ENCODE results near the gene GPX4. TPM values are rescaled to one million over a fixed set of nuclear protein-coding genes. Genes with fewer than 3 reads are reported as not detected.

The GPX4 gene
- total and polyA plus RNA-seq, 2 donors (not counting 3 experiments of a cell fraction or from before 2014, with no cell fraction given): 469 to 1,136 TPM

- intact Hi-C loops (cut with micrococcal nuclease): no loop called here
Observed at GRCh38 chr19:1085053-1085658, 18.6 kb upstream of the GPX4 start.

More at GRCh38 chr19:1085053-1085658, 18.6 kb upstream of the GPX4 start:
- Histone ChIP-seq H3K4me3 (replicated peaks in 1 of 3; ENCODE audit: insufficient read depth in 1 of 3, low read depth in 1 of 3, low read length in 3 of 3) (no peak overlapping the region), H3K4me1 (ENCODE audit: control insufficient read depth, extremely low read depth, insufficient read depth, low read length) (no peaks in the 10 kb centered on the region), H3K36me3 (ENCODE audit: control insufficient read depth in 2 of 2, extremely low read depth in 1 of 2, insufficient read depth in 2 of 2, low read length in 2 of 2) (peaks cover 9 to 14% of the 10 kb centered on the region in 2 experiments), H3K9me3 (replicated peaks; ENCODE audit: control insufficient read depth, insufficient read depth, low read length) (no peaks in the 10 kb centered on the region), H2AFZ (ENCODE audit: low read depth, low read length) (no peak overlapping the region), H3K9me1 (replicated peaks; ENCODE audit: control insufficient read depth, extremely low read depth, insufficient read depth, low read length) (no peaks in the 10 kb centered on the region), H4K20me1 (replicated peaks; ENCODE audit: control insufficient read depth, extremely low read depth, insufficient read depth, low read length) (no peaks in the 10 kb centered on the region), H3K9ac (replicated peaks; ENCODE audit: extremely low read depth, insufficient read depth, low read length) (no peak overlapping the region), H3K27me3 (ENCODE audit: control insufficient read depth in 2 of 2, insufficient read depth in 2 of 2, low read length in 2 of 2) (no peaks in the 10 kb centered on the region), H3K79me2 (ENCODE audit: control insufficient read depth, insufficient read depth, low read length) (no peaks in the 10 kb centered on the region), H3K4me2 (ENCODE audit: insufficient read depth, low read length) (no peak overlapping the region), H3K27ac (ENCODE audit: insufficient read depth, low read depth, low read length) (no peak overlapping the region)
- dilution Hi-C loops (cut with MboI; ENCODE audit: extremely low pct_ligation_motif_present, low sequenced_read_pairs): no loop called here
- ChIA-PET POLR2A (no interaction called here), CTCF (interaction anchor here (1.7 kb wide), 1 partner anchor 28 kb away, joined by 4 read pairs; no protein-coding TSS in a partner anchor)
- no TSS peak for BruUV-seq (replicated peaks)
- FAIRE-seq (no peak), DNase-seq (ENCODE audit: low read depth, low spot score) (no peak)
- TF ChIP-seq GATA2 (IDR thresholded peaks at IDR 0.05; ENCODE audit: insufficient read depth, insufficient read length, low read depth, low read length): no peak
- TF ChIP-seq JUN (IDR thresholded peaks at IDR 0.05; ENCODE audit: borderline replicate concordance, insufficient read depth, insufficient read length, low read depth): no peak
- TF ChIP-seq POLR2AphosphoS5 (IDR thresholded peaks at IDR 0.05; ENCODE audit: insufficient read depth, low read depth, low read length): no peak
- TF ChIP-seq POLR2A (IDR thresholded peaks at IDR 0.05; ENCODE audit: low read depth, low read length): no peak
- no peak for TF ChIP-seq CTCF (IDR thresholded peaks at IDR 0.05; ENCODE audit: extremely low read depth in 1 of 2, insufficient read depth in 1 of 2, low read depth in 1 of 2, low read length in 2 of 2)
- no peak for TF ChIP-seq FOS (IDR thresholded peaks at IDR 0.05; ENCODE audit: borderline replicate concordance, insufficient read depth, low read length)

Data from endothelial cell of umbilical vein (primary cell).